ENCODE results near the gene KRTAP5-9.

DNA sequence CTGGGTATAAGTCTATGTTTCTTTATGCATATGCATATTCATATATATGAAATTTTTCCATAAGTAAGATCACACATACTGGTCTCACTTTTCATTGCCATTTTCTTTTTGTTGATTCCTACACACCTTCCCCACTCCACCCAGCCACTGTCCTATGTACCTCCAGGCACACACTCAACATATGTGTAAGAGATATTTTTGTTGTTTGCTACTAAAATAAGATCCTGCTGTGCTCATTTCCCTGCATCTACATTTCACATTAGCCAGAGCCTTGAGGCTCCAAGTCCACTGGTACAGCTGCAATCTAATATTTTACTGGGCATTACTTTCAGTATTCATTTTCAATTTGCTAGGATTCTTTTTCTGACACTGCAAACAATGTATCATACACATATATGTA lies 9.0 kb downstream of the KRTAP5-9 start:
- TF ChIP-seq NANOG (IDR thresholded peaks at IDR 0.05; ENCODE audit: borderline replicate concordance) (no peak), STAT1 (IDR thresholded peaks at IDR 0.05; ENCODE audit: unreplicated experiment) (no peak), CREB1 (CRISPR knock-in tag; IDR thresholded peaks at IDR 0.05; ENCODE audit: low read depth) (no peak)
- TF ChIP-seq, protein P1, sequence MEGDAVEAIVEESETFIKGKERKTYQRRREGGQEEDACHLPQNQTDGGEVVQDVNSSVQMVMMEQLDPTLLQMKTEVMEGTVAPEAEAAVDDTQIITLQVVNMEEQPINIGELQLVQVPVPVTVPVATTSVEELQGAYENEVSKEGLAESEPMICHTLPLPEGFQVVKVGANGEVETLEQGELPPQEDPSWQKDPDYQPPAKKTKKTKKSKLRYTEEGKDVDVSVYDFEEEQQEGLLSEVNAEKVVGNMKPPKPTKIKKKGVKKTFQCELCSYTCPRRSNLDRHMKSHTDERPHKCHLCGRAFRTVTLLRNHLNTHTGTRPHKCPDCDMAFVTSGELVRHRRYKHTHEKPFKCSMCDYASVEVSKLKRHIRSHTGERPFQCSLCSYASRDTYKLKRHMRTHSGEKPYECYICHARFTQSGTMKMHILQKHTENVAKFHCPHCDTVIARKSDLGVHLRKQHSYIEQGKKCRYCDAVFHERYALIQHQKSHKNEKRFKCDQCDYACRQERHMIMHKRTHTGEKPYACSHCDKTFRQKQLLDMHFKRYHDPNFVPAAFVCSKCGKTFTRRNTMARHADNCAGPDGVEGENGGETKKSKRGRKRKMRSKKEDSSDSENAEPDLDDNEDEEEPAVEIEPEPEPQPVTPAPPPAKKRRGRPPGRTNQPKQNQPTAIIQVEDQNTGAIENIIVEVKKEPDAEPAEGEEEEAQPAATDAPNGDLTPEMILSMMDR (conservative IDR thresholded peaks at IDR 0.05; ENCODE audit: low read depth in 2 of 2) = no peak
